CD4-positive, alpha-beta T cell treated with Interleukin-4 for 1 hour (primary cell): ENCODE data around the gene PDIA5.

Source experiments
- DNase-seq, 2 donors: peaks; one replicate each; pipeline ENCODE4 v3.0.0-alpha.2; 2020 to 2022

PDIA5 gene

DNA sequence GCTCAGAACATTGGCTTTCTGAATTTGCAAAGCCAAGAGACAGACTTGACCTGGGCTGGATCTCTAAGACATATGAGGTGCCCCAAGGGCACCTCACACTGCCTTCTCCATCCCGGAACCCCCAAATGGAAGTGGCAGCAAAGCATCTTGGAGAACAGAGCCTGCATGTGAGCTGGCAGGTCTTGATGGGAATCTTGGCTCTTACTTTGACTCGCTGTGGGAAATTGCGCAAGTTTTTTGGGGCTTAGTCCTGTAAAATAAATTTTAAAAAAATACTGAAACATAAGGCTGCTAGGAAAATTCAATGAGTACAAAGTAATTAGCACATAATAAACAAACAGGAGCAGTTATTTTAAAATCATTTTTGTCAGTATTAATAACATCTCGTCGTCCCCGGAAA lies 121.2 kb downstream of the PDIA5 start:
- DNase-seq = no peak

DNA sequence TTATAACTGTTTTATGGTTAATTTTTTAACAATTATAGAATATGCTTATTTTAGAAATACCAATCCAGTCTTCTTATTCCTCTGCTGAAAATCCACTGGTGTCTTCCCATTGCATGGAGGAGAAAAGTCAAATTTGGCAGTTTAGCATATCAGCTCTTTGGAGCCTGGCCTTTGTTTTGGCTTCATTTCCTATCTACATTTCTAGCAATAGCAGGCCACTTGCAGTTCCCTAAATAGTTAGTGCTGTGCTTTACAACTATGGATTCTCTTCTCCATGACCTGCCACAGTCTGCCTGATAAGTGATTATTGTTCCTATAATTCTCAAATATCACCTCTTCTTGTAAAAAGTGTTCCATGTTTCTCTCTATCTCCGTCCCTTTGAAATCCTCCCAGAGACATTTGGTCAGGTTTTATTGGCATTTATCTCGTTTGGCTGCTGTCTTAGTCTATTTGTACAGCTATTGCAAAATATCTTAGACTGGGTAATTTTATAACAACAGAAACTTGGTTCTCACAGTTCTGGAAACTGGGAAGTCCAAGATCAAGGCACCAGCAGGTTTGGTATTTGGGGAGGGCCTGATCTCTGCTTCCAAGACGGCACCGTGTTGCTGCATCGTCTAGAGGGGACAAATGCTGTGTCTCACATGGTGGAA lies 126.8 kb downstream of the PDIA5 start:
- DNase-seq = no peak

- DNase-seq = no peak
These were observed 127.7 kb downstream of the PDIA5 start for GRCh38 chr3:123194552-123194951.

DNA sequence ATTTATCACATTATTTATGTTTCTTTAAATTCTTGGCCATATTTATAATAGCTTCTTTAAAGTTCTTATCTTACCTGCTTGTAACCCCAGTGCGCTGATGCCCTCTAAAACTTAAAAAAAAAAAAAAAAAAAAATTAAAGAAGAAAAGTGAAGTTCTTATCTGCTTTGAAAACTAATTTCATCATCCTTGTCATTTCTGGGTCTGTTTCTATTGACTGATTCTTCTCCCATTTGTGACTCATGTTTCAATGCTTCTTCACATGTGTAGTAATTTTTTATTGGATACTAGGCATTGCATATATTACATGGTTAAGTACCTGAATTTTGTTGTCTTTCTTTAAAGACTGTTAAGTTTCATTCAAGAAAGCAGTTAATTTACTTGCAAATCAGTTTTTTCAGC lies 131.5 kb downstream of the PDIA5 start:
- no peak for DNase-seq

- DNase-seq = no peak
These were observed 134.4 kb downstream of the PDIA5 start for GRCh38 chr3:123201223-123201556.

DNA sequence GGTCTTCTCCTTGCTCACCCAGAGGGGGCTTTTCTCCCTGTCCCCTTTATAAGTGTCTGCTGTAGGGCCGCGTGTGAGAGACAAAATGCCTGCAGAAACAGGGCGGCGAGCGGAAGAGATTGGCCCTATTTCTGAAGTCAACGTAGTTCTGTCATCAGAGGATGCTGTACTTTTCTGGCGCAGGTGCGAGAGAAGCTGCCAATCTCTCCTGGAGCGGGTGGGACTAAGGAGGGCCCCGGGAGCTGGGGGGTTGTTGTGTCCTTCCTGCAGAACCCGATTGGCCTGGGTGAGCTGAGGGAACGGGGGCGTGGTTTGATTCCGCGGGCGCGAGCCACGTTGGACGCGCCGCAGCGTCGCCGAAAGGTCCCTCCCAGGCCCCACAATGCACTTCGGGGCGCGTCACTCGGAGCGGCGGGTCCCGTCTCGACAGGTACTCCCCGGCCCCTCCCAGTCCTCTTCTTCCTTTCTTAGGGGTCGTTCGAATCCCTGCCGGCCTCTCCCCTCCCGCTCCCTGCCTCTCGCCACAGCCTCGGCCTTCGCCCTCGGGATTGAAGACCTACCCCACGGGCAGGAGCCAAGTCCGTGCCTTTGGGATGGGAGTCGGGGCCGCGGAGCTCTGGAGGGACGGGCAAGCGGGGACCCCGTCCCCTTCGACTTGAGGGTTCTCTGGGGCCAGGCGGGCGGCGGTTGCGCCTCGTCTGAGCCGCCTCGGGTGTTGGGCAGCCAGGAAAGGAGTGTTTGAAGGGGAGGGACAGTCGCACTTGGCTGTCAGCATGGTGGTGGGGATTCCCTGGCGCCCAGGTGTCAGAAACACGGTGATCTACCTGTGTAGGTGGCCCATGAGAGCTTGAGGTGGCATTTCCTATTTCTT lies 135.0 kb downstream of the PDIA5 start, which contains the start of gene SEC22A:
TSS of gene SEC22A (plus strand) at position 387 of the 871 bp plus-strand sequence. CDS start 7,275 bp downstream, outside the sequence.
- DNase-seq = peak; percentile 96

- peak in 1 of 2 donors; percentile 7 for DNase-seq
These were observed 135.6 kb downstream of the PDIA5 start for GRCh38 chr3:123202451-123202850.
